ENCODE data around the gene MFSD2A. TPM values are rescaled to one million over a fixed set of nuclear protein-coding genes. Genes with fewer than 3 reads are reported as not detected.

The MFSD2A gene
- total and polyA plus RNA-seq, 9 of the 15 experiments (the other 6 are each of a cell fraction or from before 2014, with no cell fraction given) = 0.06 to 0.40 (median 0.15) TPM; not detected in 4

DNA sequence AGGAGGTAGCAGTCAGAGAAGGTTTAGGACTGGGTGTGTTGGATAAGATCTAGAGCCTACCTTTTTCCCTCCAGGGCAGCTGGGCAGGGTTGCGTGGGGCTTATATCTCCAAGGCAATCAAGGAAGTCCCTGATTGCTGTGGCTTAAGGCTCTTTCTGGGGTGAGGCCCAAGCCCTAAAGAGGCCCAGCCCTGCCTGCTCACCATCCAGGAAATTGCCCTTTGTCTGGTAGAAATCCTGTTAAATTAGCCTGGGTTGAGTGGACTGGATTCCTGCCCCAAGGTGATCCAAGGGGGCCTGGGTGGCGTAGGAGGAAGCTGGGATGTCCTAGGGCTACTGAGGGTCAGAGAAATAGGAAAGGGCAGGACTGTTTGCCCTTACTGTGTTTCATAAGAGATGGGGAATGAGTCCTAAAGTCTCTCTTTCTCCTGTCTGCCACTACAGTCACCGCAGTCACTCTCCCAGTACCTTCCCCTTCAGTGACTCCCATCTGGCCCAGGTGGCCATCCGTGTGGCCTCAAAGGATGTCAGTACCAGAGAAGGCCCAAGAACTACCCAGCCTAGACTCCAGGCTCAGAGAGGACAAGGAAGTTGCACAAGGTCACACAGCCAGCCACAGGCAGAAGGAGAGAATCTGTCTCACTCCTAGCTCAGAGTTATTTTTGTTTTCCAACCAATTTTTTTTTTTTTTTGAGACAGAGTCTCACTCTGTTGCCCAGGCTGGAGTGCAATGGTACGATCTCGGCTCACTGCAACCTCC is 25.8 kb downstream of the MFSD2A start (continued):
- TF ChIP-seq TOE1 (IDR thresholded peaks at IDR 0.05; ENCODE audit: borderline replicate concordance) (no peak), TOE1 (CRISPR knock-in tag; IDR thresholded peaks at IDR 0.05; ENCODE audit: borderline replicate concordance, low read depth) (no peak), SOX6 (IDR thresholded peaks at IDR 0.05) (peak; percentile 42; the same call in 1 of the 2 replicates), MTF1 (CRISPR knock-in tag; IDR thresholded peaks at IDR 0.05; ENCODE audit: borderline replicate concordance) (no peak), NR2C2 (CRISPR knock-in tag; IDR thresholded peaks at IDR 0.05) (no peak), NR2C2 (tag; IDR thresholded peaks at IDR 0.05) (peak; percentile 41; the same call in 1 of the 2 replicates), SP2 (IDR thresholded peaks at IDR 0.05; ENCODE audit: extremely low read depth, low read depth, low read length, poor library complexity, severe bottlenecking) (no peak), ZNF232 (CRISPR knock-in tag; IDR thresholded peaks at IDR 0.05) (no peak), EZH2 (IDR thresholded peaks at IDR 0.05; ENCODE audit: borderline replicate concordance, low read depth, low read length) (no peak), ATF1 (CRISPR knock-in tag; IDR thresholded peaks at IDR 0.05) (no peak), ATF1 (tag; IDR thresholded peaks at IDR 0.05) (no peak), ETV6 (IDR thresholded peaks at IDR 0.05; ENCODE audit: borderline replicate concordance in 1 of 2, low read depth in 2 of 2, low read length in 1 of 2) (peak in 1 of 2 experiments; percentile 60; a peak in 1 of 4 replicates), ETV6 (CRISPR knock-in tag; IDR thresholded peaks at IDR 0.05; ENCODE audit: borderline replicate concordance) (no peak), RAD51 (IDR thresholded peaks at IDR 0.05; ENCODE audit: borderline replicate concordance, low read depth) (no peak), ZNF384 (IDR thresholded peaks at IDR 0.05; ENCODE audit: low read depth, low read length) (no peak), RCOR1 (IDR thresholded peaks at IDR 0.05; ENCODE audit: borderline replicate concordance in 1 of 2, low read depth in 2 of 2, low read length in 2 of 2) (peak in 1 of 2 experiments; percentile 86; a peak in 2 of 4 replicates), TAF1 (IDR thresholded peaks at IDR 0.05; ENCODE audit: control insufficient read depth, extremely low read depth, insufficient read depth, low read length, severe bottlenecking) (no peak), ELF1 (tag; IDR thresholded peaks at IDR 0.05) (peak; percentile 86), NELFE (IDR thresholded peaks at IDR 0.05; ENCODE audit: insufficient read depth, insufficient read length) (no peak)
- TF ChIP-seq, protein P1, sequence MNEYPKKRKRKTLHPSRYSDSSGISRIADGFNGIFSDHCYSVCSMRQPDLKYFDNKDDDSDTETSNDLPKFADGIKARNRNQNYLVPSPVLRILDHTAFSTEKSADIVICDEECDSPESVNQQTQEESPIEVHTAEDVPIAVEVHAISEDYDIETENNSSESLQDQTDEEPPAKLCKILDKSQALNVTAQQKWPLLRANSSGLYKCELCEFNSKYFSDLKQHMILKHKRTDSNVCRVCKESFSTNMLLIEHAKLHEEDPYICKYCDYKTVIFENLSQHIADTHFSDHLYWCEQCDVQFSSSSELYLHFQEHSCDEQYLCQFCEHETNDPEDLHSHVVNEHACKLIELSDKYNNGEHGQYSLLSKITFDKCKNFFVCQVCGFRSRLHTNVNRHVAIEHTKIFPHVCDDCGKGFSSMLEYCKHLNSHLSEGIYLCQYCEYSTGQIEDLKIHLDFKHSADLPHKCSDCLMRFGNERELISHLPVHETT (CRISPR knock-in tag; conservative IDR thresholded peaks at IDR 0.05 in 1 of 2, IDR thresholded peaks at IDR 0.05 in 1 of 2) = no peak
- TF ChIP-seq, protein P2, sequence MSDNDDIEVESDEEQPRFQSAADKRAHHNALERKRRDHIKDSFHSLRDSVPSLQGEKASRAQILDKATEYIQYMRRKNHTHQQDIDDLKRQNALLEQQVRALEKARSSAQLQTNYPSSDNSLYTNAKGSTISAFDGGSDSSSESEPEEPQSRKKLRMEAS (CRISPR knock-in tag; IDR thresholded peaks at IDR 0.05) = no peak
- TF ChIP-seq, protein P3, sequence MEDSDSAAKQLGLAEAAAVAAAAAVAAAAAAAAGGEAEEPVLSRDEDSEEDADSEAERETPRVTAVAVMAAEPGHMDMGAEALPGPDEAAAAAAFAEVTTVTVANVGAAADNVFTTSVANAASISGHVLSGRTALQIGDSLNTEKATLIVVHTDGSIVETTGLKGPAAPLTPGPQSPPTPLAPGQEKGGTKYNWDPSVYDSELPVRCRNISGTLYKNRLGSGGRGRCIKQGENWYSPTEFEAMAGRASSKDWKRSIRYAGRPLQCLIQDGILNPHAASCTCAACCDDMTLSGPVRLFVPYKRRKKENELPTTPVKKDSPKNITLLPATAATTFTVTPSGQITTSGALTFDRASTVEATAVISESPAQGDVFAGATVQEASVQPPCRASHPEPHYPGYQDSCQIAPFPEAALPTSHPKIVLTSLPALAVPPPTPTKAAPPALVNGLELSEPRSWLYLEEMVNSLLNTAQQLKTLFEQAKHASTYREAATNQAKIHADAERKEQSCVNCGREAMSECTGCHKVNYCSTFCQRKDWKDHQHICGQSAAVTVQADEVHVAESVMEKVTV (CRISPR knock-in tag; IDR thresholded peaks at IDR 0.05) = no peak
- TF ChIP-seq, protein P4, sequence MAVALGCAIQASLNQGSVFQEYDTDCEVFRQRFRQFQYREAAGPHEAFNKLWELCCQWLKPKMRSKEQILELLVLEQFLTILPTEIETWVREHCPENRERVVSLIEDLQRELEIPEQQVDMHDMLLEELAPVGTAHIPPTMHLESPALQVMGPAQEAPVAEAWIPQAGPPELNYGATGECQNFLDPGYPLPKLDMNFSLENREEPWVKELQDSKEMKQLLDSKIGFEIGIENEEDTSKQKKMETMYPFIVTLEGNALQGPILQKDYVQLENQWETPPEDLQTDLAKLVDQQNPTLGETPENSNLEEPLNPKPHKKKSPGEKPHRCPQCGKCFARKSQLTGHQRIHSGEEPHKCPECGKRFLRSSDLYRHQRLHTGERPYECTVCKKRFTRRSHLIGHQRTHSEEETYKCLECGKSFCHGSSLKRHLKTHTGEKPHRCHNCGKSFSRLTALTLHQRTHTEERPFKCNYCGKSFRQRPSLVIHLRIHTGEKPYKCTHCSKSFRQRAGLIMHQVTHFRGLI (CRISPR knock-in tag; IDR thresholded peaks at IDR 0.05) = no peak

Measured in K562 (cell line).